Uterus (tissue), 4 donors: ENCODE measurements around the gene ZNF3. TPM values are rescaled to one million over a fixed set of nuclear protein-coding genes. Genes with fewer than 3 reads are reported as not detected.
A peak's percentile ranks its signal among the peaks of the same experiment; 100 is the strongest.

Experiments used
- DNase-seq, 2 donors: peaks; one replicate each; pipeline ENCODE4 v3.0.0-alpha.2; 2019 to 2020
- H3K27ac ChIP-seq, 2 donors: fragments of 200-600 bp; sonication (generic); 1 replicate in 1 of 2; 2 replicates in 1 of 2; pipeline ENCODE4 v1.5.1; 2016 to 2018
- H3K27me3 ChIP-seq, 2 donors: fragments of 200-600 bp; sonication (generic); one replicate each; pipeline ENCODE4 v1.5.1; 2018 to 2019; ENCODE audit warnings: control low read depth in 1 of 2
- H3K36me3 ChIP-seq, 2 donors: fragments of 200-600 bp; sonication (generic); one replicate each; pipeline ENCODE4 v1.5.1; 2019; ENCODE audit warnings: control low read depth in 1 of 2
- H3K4me1 ChIP-seq, 2 donors: fragments of 200-600 bp; sonication (generic); one replicate each; pipeline ENCODE4 v1.5.1; 2018 to 2019; ENCODE audit warnings: control low read depth in 1 of 2
- H3K4me3 ChIP-seq, 2 donors: fragments of 200-600 bp; sonication (generic); 1 replicate in 1 of 2; 2 replicates in 1 of 2; pipeline ENCODE4 v1.5.1; 2018 to 2019; ENCODE audit warnings: mild to moderate bottlenecking in 1 of 2
- H3K9me3 ChIP-seq, 2 donors: fragments of 200-600 bp; sonication (generic); one replicate each; pipeline ENCODE4 v1.5.1; 2019; ENCODE audit warnings: control low read depth in 1 of 2
- CTCF ChIP-seq, 4 experiments: fragments of 200-600 bp in 2 of 4; fragments of 450-650 bp in 2 of 4; sonication (generic) in 2 of 4; IDR thresholded peaks; one replicate each; pipeline ENCODE4 v1.5.1; 2016 to 2019; ENCODE audit warnings: antibody characterized with exemption in 4 of 4, mild to moderate bottlenecking in 2 of 4, moderate library complexity in 1 of 4
- POLR2A ChIP-seq, 2 donors: fragments of 450-650 bp; IDR thresholded peaks; one replicate each; pipeline ENCODE4 v1.6.1; 2016; ENCODE audit warnings: antibody characterized with exemption in 2 of 2, mild to moderate bottlenecking in 1 of 2, moderate library complexity in 1 of 2
- intact Hi-C: fragments of 100-400 bp; cut with DNase I; formaldehyde crosslinking; loops from one replicate; pipeline ENCODE4 v1.15.1; 2023; ENCODE audit warnings: low total_unique reads
- total RNA-seq, 4 donors: library from RNA; depleted of rRNA in 3 of 4; stranded (reverse); fragments of >200 nt in 3 of 4; gene quantifications; one replicate each; pipeline versions ENCODE4 v1.1.0 to v1.2.4, GENCODE V29; 2014 to 2023
- donor health status: DM: yes; HTN: yes; CAD: no.

Gene ZNF3
- total RNA-seq, 4 donors from 2014 or later, result 10.9 to 69.4 (median 50.3) TPM

- DNase-seq, result peak in 1 of 2 donors; percentile 63
- TF ChIP-seq POLR2A (IDR thresholded peaks at IDR 0.05), result no peak
- TF ChIP-seq CTCF (IDR thresholded peaks at IDR 0.05), result no peak
- H3K9me3 ChIP-seq, result no peaks in the 10 kb centered on the region
- H3K4me3 ChIP-seq, result no peak overlapping the region
- H3K27ac ChIP-seq, result peak overlapping the region; percentile 88 to 95
- no peaks in the 10 kb centered on the region for H3K36me3 ChIP-seq
- intact Hi-C loops, result no loop called here
- H3K4me1 ChIP-seq, result peaks cover 0 to 10% of the 10 kb centered on the region in 2 donors
- no peaks in the 10 kb centered on the region for H3K27me3 ChIP-seq
Observed at GRCh38 chr7:100087055-100087750, 5.7 kb upstream of the ZNF3 start.

GRCh38 chr7:100085515-100085914 lies 4.0 kb upstream of the ZNF3 start:
- DNase-seq, result no peak
- H3K27me3 ChIP-seq, result no peaks in the 10 kb centered on the region
- no peak overlapping the region for H3K4me3 ChIP-seq
- H3K36me3 ChIP-seq, result no peaks in the 10 kb centered on the region
- H3K27ac ChIP-seq, result peak overlapping the region in 1 of 2 donors; percentile 95
- peaks cover 0 to 10% of the 10 kb centered on the region in 2 donors for H3K4me1 ChIP-seq
- no peaks in the 10 kb centered on the region for H3K9me3 ChIP-seq
- no peak for TF ChIP-seq CTCF (IDR thresholded peaks at IDR 0.05)
- TF ChIP-seq POLR2A (IDR thresholded peaks at IDR 0.05), result no peak
- intact Hi-C loops, result no loop called here

GRCh38 chr7:100082978-100083377 lies 1.5 kb upstream of the ZNF3 start:
- no peaks in the 10 kb centered on the region for H3K9me3 ChIP-seq
- H3K4me3 ChIP-seq, result no peak overlapping the region
- peaks cover 0 to 5% of the 10 kb centered on the region in 2 donors for H3K4me1 ChIP-seq
- intact Hi-C loops, result no loop called here
- no peaks in the 10 kb centered on the region for H3K27me3 ChIP-seq
- H3K36me3 ChIP-seq, result no peaks in the 10 kb centered on the region
- no peak for DNase-seq
- TF ChIP-seq CTCF (IDR thresholded peaks at IDR 0.05) (no peak), POLR2A (IDR thresholded peaks at IDR 0.05) (no peak)
- H3K27ac ChIP-seq, result peak overlapping the region in 1 of 2 donors; percentile 71

GRCh38 chr7:100080907-100081534 lies 502 bp downstream of the ZNF3 start:
- TF ChIP-seq CTCF (IDR thresholded peaks at IDR 0.05) (no peak), POLR2A (IDR thresholded peaks at IDR 0.05) (no peak)
- no peaks in the 10 kb centered on the region for H3K36me3 ChIP-seq
- H3K27me3 ChIP-seq, result no peaks in the 10 kb centered on the region
- DNase-seq, result no peak
- no peaks in the 10 kb centered on the region for H3K4me1 ChIP-seq
- peak overlapping the region; percentile 73 to 84 for H3K27ac ChIP-seq
- no peaks in the 10 kb centered on the region for H3K9me3 ChIP-seq
- H3K4me3 ChIP-seq, result peak overlapping the region; percentile 75 to 97
- intact Hi-C loops, result loop anchor here (2.0 kb wide), 1 partner anchor 46 kb away; the partner anchor contains the start of gene MBLAC1

GRCh38 chr7:100079024-100079560 lies 2.4 kb downstream of the ZNF3 start:
- Histone ChIP-seq H3K27ac (no peak overlapping the region), H3K4me1 (no peaks in the 10 kb centered on the region), H3K36me3 (no peaks in the 10 kb centered on the region), H3K9me3 (no peaks in the 10 kb centered on the region), H3K4me3 (no peak overlapping the region), H3K27me3 (no peaks in the 10 kb centered on the region)
- intact Hi-C loops, result no loop called here
- TF ChIP-seq CTCF (IDR thresholded peaks at IDR 0.05), result no peak
- no peak for TF ChIP-seq POLR2A (IDR thresholded peaks at IDR 0.05)
- no peak for DNase-seq
